Naive thymus-derived CD8-positive, alpha-beta T cell (primary cell): Measurements from ENCODE around the gene ECE1. TPM values are rescaled to one million over a fixed set of nuclear protein-coding genes. Genes with fewer than 3 reads are reported as not detected.
"Not testable (repeated sequence)": the region's sequence is repeated elsewhere in the genome, so short reads cannot be mapped to it uniquely, and the experiment has no call there.

Source experiments
- ATAC-seq, 2 donors: fragments of 150-1000 bp; cut with Tn5 transposase in 1 of 2; sonication (Bioruptor Pico), chemical (Tn5 transposase) in 1 of 2; 1 replicate in 1 of 2; 2 replicates in 1 of 2; pipeline ENCODE4 v1.10.0; 2021; ENCODE audit warnings: mild to moderate bottlenecking in 2 of 2, moderate library complexity in 2 of 2
- POLR2A ChIA-PET: fragments of 350-600 bp; sonication (Branson Sonifier 250); formaldehyde crosslinking; loops from one replicate; lab custom pipeline; 2021; ENCODE audit warnings: antibody characterized with exemption; lab: Charles Lee
- DNase-seq, 10 donors: peaks; one replicate each; pipeline versions ENCODE4 v3.0.0 to v3.0.0-alpha.2; 2020 to 2022
- H3K27ac Mint-ChIP-seq, 10 donors: one replicate each; pipeline ENCODE4 v1.8.0; 2020 to 2022; ENCODE audit warnings: mild to moderate bottlenecking in 10 of 10, mixed read lengths in 10 of 10, moderate library complexity in 4 of 10, inconsistent platforms in 1 of 10
- H3K27me3 Mint-ChIP-seq, 5 donors: one replicate each; pipeline ENCODE4 v1.8.0; 2021 to 2022; ENCODE audit warnings: mixed read lengths in 5 of 5
- H3K36me3 Mint-ChIP-seq, 3 donors: one replicate each; pipeline ENCODE4 v1.8.0; 2020 to 2022; ENCODE audit warnings: mixed read lengths in 3 of 3, mild to moderate bottlenecking in 2 of 3, inconsistent platforms in 1 of 3
- H3K4me1 Mint-ChIP-seq, 4 donors: one replicate each; pipeline ENCODE4 v1.8.0; 2021 to 2022; ENCODE audit warnings: mixed read lengths in 4 of 4
- H3K4me3 Mint-ChIP-seq, 10 donors: one replicate each; pipeline ENCODE4 v1.8.0; 2020 to 2022; ENCODE audit warnings: mild to moderate bottlenecking in 10 of 10, mixed read lengths in 10 of 10, moderate library complexity in 6 of 10, inconsistent platforms in 1 of 10
- H3K9me3 Mint-ChIP-seq, 9 donors: one replicate each; pipeline ENCODE4 v1.8.0; 2020 to 2022; ENCODE audit warnings: mixed read lengths in 9 of 9, mild to moderate bottlenecking in 3 of 9, inconsistent platforms in 1 of 9, moderate library complexity in 1 of 9
- polyA plus RNA-seq, 3 donors: library from polyadenylated mRNA; unstranded; fragments of 300-500 nt; fragmentation: Illumina TruSeq; gene quantifications; one replicate each; pipeline ENCODE4 v1.2.3, GENCODE V29; 2021
- total RNA-seq, 8 experiments: library from RNA in 2 of 8; stranded (reverse) in 2 of 8; gene quantifications; one replicate each; pipeline ENCODE4 v1.2.3 and lab custom pipeline; 2021 to 2026

Gene ECE1
- total and polyA plus RNA-seq, 5 experiments from 2014 or later: 9.1 to 53.6 (median 37.3) TPM

GRCh38 chr1:21174654-21175323 is 115.5 kb downstream of the ECE1 start:
- Mint-ChIP-seq H3K9me3 (no peaks in the 10 kb centered on the region), H3K27ac (peak overlapping the region; percentile 9 to 94 (median 86)), H3K4me3 (peak overlapping the region; percentile 82 to 93 (median 87)), H3K4me1 (peaks cover 16 to 36% (median 30%) of the 10 kb centered on the region in 4 donors), H3K27me3 (no peaks in the 10 kb centered on the region), H3K36me3 (peaks cover 0 to 6% (median 4%) of the 10 kb centered on the region in 3 donors)
- no peak for ATAC-seq
- POLR2A ChIA-PET: interaction anchor here (0.7 kb wide), 1 partner anchor 442 kb away, joined by 3 read pairs; the partner anchor contains the start of gene SH2D5
- DNase-seq: no peak

GRCh38 chr1:21174230-21174629 is 116.0 kb downstream of the ECE1 start:
- Mint-ChIP-seq H3K27me3 (no peaks in the 10 kb centered on the region), H3K4me1 (peaks cover 16 to 36% (median 30%) of the 10 kb centered on the region in 4 donors), H3K36me3 (peaks cover 0 to 9% (median 4%) of the 10 kb centered on the region in 3 donors), H3K9me3 (no peaks in the 10 kb centered on the region), H3K27ac (peak overlapping the region in 5 of 10 donors; percentile 5 to 91 (median 82)), H3K4me3 (peak overlapping the region in 6 of 10 donors; percentile 82 to 93 (median 88))
- DNase-seq: no peak
- POLR2A ChIA-PET: no interaction called here
- no peak for ATAC-seq

- POLR2A ChIA-PET: interaction anchor here (0.6 kb wide), 1 partner anchor 133 kb away, joined by 4 read pairs; no protein-coding TSS in a partner anchor
- Mint-ChIP-seq H3K36me3 (peaks cover 0 to 13% (median 6%) of the 10 kb centered on the region in 3 donors), H3K4me1 (peaks cover 16 to 36% (median 30%) of the 10 kb centered on the region in 4 donors)
- not testable (repeated sequence) for H3K27ac Mint-ChIP-seq, H3K9me3 Mint-ChIP-seq, H3K27me3 Mint-ChIP-seq, ATAC-seq, H3K4me3 Mint-ChIP-seq, DNase-seq
Observed at GRCh38 chr1:21173096-21173495, 117.2 kb downstream of the ECE1 start.

- H3K4me1 Mint-ChIP-seq: peaks cover 16 to 33% (median 29%) of the 10 kb centered on the region in 4 donors
Observed at GRCh38 chr1:21170837-21171236, 119.4 kb downstream of the ECE1 start.

GRCh38 chr1:21168444-21168843 is 121.8 kb downstream of the ECE1 start:
- DNase-seq (no peak), ATAC-seq (no peak)
- Mint-ChIP-seq H3K9me3 (no peaks in the 10 kb centered on the region), H3K36me3 (peaks cover 0 to 25% (median 10%) of the 10 kb centered on the region in 3 donors), H3K27me3 (no peaks in the 10 kb centered on the region), H3K27ac (no peak overlapping the region), H3K4me1 (peaks cover 2 to 30% (median 13%) of the 10 kb centered on the region in 4 donors), H3K4me3 (no peak overlapping the region)
- POLR2A ChIA-PET: no interaction called here

More at GRCh38 chr1:21170837-21171236, 119.4 kb downstream of the ECE1 start:
- POLR2A ChIA-PET, H3K9me3 Mint-ChIP-seq, ATAC-seq, H3K4me3 Mint-ChIP-seq, H3K27me3 Mint-ChIP-seq, DNase-seq: not testable (repeated sequence)
- Mint-ChIP-seq H3K36me3 (peaks cover 0 to 18% (median 10%) of the 10 kb centered on the region in 3 donors), H3K27ac (peak overlapping the region in 1 of 10 donors; percentile 2)

Other genes with a start within 250 kb of the ECE1 start
- 10 to 100 TPM; 15.7 to 16.5 TPM for gene EIF4G3, start 113.6 kb downstream of the ECE1 start, total RNA-seq
- 1 to 10 TPM; 4.0 to 7.9 (median 6.1) TPM for gene EIF4G3, start 113.6 kb downstream of the ECE1 start, polyA plus RNA-seq
- 10 to 100 TPM; 19.6 to 22.6 TPM for gene NBPF3, start 149.7 kb upstream of the ECE1 start, total RNA-seq
- gene NBPF3, start 149.7 kb upstream of the ECE1 start, polyA plus RNA-seq: 1 to 10 TPM; 5.5 to 5.8 (median 5.7) TPM
- gene ALPL, start 219.0 kb upstream of the ECE1 start, total RNA-seq: not detected
- not detected for gene ALPL, start 219.0 kb upstream of the ECE1 start, polyA plus RNA-seq